HL-60/S4 treated with retinoic acid at 250 ng/mL for 4 days and 3 days (cell line): ENCODE measurements around the gene ATP13A4.

Experiments
- in situ Hi-C: fragments of 300-500 bp; cut with MboI; formaldehyde crosslinking; loops from 2 replicates; pipeline ENCODE4 v1.7.0; 2022; ENCODE audit warnings: low sequenced_read_pairs

Gene ATP13A4

GRCh38 chr3:193554811-193555210, at the start of gene ATP13A4:
TSS of gene ATP13A4 (minus strand) at chr3:193554895. CDS start at chr3:193554799, 96 bp downstream.
- in situ Hi-C loops = no loop called here

GRCh38 chr3:193599393-193599792, 44.7 kb upstream of the ATP13A4 start:
- in situ Hi-C loops = no loop called here

DNA sequence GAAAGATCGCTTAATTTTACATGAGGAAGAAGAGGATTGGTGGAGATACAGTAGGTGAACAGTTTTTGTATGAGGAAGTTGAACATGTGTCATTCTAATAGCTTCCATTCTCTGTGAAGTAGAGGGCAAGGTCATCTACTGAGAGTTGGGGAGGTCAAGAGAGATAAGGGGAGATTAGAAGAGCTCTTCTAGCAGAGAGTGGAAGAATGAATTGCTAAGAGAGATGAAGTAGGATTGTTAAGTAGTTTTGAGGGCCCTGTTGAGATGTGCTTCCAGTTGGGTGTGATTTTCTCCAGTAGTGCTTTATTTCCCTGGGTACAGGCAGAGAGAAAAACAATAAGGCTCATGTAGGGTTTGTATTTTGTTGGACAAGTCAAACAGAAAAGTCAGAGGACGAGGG, 43.5 kb upstream of the ATP13A4 start:
- in situ Hi-C loops = no loop called here

GRCh38 chr3:193595939-193596487, 41.3 kb upstream of the ATP13A4 start:
- in situ Hi-C loops = no loop called here

DNA sequence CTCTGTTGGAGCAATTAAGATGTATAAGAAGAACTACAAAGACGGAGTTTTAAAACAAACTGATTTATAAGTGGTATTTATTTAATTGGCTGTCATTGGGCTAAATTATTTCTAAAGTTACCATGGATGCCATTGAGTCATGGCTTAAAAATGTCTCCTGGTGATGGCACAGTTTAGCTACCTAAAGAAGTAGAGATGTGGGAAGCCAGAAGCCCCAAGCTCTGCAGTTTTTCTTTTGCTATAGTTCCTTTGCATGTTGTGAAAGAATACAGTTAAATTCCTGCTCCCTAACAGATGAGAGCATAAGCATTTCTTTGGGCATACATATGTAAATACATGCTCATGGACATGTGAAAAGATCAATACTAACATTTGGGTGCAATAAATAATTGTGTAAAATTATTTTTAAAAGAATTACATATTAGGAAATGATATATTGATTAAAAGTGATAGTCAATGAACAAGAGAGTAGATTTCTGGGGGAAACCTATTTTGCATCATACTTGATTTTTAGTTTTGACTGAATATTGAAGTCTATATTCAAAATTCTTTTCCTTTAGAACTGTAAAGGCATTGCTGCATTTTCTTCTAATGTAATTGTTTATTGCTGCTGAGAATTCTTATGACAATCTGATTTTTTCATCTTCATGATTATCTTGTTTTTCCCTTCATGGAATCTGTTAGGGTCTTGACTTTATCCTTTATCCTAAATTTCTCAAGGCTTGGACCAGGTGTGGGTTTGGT, 40.4 kb upstream of the ATP13A4 start:
- in situ Hi-C loops = no loop called here

DNA sequence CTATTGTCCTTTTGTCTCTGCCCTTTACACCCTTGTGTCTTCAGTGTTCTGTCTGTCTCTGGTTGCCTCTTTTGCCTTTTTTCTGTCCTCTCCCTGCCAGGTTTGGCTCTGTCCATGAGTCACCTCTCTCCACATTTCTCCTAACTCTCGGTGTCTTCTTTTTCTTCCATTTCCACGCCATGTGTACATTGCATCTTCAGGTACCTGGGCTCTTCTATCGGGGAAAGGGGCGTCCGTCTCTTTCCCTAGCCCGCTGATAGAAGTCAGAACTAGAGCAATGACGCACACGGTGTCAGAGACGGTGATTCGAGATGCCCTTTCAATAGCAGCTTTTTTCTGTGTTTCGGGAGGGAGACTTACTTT, 39.0 kb upstream of the ATP13A4 start:
- in situ Hi-C loops = no loop called here

GRCh38 chr3:193592841-193593667, 38.4 kb upstream of the ATP13A4 start, which contains the start of gene OPA1:
TSS of gene OPA1 (plus strand) at chr3:193593208. CDS start at chr3:193593378, 170 bp downstream.
- in situ Hi-C loops = no loop called here

GRCh38 chr3:193590088-193590856, 35.6 kb upstream of the ATP13A4 start:
- in situ Hi-C loops = no loop called here

DNA sequence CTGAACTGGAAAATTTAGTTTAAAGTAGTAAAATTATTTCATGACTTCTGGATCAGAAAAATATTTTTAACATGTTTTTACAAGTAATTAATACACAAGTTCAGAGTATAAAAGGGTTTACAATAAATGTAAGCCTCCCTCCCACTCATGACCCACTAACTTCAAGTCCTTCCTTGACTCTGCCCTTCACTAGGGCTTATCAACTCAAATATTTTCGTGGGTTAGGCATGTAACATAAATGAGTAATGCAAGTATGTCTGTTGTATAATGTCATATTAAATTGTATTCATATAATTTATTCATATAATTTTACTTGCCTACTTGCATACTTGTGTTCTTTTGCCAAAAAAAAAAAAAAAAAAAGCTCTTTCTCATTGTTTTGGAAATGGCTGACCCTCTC, 34.9 kb upstream of the ATP13A4 start:
- in situ Hi-C loops = no loop called here

DNA sequence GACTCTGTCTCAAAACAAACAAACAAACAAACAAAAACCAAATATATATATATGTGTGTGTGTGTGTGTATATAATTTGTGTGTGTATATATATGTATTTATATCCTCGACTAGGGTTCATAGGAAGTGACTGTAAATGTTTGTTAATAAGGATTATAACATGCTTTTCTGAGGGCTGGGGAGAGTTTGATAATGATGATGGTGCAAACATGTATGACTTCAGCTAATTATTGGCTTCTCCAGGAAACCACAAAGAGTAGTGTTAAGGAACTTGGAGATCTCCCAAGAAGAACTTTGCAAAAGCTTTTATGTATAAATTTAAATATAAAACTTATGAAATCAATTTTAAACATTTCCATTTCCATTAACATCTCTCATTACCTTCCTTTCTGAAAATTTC, 34.4 kb upstream of the ATP13A4 start:
- in situ Hi-C loops = no loop called here

DNA sequence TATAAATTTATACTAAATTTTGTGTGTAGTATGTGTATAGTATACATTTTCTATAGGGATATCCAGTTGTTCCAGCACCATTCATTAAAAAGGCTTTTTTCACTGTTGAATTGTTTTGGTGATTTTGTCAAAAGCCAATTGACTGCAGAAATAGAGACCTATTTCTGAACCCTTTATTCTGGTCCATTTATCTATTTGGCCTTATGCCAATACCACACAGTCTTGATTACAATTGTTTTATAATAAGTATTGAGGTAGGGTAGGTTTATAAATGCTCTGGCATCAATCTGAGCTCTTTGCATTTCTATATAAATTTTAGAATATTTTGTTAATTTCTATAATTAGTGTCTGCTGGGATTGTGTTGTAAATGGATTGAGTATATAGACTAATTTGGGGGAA, 31.8 kb upstream of the ATP13A4 start:
- in situ Hi-C loops = no loop called here

GRCh38 chr3:193585530-193585929, 30.8 kb upstream of the ATP13A4 start:
- in situ Hi-C loops = no loop called here

- in situ Hi-C loops = no loop called here
Observed at GRCh38 chr3:193574488-193575070, 19.9 kb upstream of the ATP13A4 start.

DNA sequence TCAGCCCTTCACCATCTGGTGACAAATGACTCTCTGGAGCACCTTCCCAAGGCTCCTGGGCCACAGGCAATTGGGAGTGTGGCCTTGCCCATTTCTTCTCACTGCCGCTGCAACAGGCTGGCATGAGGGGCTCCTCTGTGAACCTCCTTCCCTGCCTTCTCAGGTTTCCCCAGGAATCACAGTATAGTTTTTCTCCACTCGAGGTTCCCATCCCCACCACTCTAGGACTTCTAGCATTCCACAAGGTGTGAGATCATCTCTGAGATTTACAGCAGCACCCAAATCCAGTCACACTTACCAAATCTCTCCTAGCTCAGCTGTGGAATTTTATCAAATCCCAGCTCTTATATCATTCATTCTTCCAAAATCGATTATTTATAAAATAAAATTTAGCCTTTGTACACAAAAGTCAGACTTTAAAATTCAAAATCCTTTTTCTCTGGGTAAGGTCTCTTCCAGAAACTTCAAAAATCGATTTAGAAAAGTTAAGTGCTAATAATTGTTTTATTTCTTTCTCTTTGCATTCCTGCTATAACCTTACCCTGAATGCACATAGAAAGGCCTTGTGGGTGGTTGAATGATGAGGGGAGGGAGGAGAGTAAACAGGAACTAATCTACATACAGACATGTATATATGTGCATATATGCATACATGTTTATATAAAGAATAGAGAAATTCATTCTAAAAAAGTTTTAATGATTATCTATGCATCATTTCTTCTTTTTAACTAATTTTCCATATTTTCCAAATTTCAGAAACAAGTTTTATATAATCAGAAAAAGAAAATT, 18.9 kb upstream of the ATP13A4 start:
- in situ Hi-C loops = no loop called here

GRCh38 chr3:193572426-193572908, 17.8 kb upstream of the ATP13A4 start:
- in situ Hi-C loops = no loop called here

GRCh38 chr3:193569119-193569518, 14.4 kb upstream of the ATP13A4 start:
- in situ Hi-C loops = no loop called here

GRCh38 chr3:193564012-193564411, 9.3 kb upstream of the ATP13A4 start:
- in situ Hi-C loops = no loop called here

DNA sequence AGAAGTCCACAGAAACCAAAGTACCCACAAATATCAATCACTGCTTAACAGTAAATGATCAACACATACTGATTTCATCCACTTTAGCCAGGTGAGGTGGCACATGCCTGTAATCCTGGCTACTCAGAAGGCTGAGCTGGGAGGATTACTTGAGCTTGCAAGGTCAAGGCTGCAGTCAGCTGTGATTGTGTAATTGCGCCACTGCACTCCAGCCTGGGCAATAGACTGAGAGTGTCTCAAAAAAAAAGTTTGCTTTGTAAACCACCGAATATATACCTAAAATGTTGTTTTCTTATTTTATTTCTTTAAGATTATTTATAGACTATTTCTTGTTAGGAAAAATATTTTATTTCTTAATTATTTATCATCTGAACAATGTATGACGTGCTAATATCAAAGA, 8.7 kb upstream of the ATP13A4 start:
- in situ Hi-C loops = no loop called here

DNA sequence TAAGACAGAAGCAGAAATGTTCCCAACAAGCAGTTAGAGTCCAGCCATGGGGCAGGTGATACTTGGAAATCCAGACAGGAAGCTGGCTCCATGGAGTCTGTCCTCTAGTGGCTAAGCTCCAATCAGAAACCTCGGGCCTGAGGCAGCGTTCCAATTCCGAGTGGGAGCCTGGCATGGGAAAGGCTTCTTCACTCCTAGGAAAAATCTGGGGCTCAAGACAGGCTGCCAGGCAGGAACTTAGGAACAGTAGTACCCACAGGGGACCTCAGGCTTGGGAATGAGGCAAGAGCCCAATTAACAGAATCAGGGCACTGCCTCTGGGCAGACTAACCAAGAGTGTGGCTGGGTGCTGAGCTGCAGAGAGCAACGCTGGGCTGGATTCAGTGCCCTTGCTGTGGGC, 6.2 kb upstream of the ATP13A4 start:
- in situ Hi-C loops = no loop called here

GRCh38 chr3:193560091-193560490, 5.4 kb upstream of the ATP13A4 start:
- in situ Hi-C loops = no loop called here
